ENCODE data around the gene CS.
"Not testable (repeated sequence)": the region's sequence is repeated elsewhere in the genome, so short reads cannot be mapped to it uniquely, and the experiment has no call there.

The CS gene

GRCh38 chr12:56274299-56274698 is 25.8 kb downstream of the CS start:
- Histone ChIP-seq H3K4ac (ENCODE audit: low read depth, low read length) (no peak overlapping the region), H3K79me1 (ENCODE audit: low read length) (no peaks in the 10 kb centered on the region), H4K5ac (ENCODE audit: low read length) (no peak overlapping the region), H3K4me1 (ENCODE audit: control insufficient read depth, low read depth, low read length) (no peaks in the 10 kb centered on the region), H3K56ac (ENCODE audit: low read length) (no peak overlapping the region), H2AK5ac (ENCODE audit: low read length) (no peak overlapping the region), H3K9ac (ENCODE audit: low read length) (no peak overlapping the region), H2BK120ac (ENCODE audit: low read depth, low read length) (no peak overlapping the region), H2BK5ac (ENCODE audit: low read length) (no peak overlapping the region), H3K4me3 (ENCODE audit: low read length) (no peak overlapping the region), H3K23ac (ENCODE audit: low read length) (no peak overlapping the region), H2BK15ac (replicated peaks; ENCODE audit: low read depth) (no peak overlapping the region), H3K79me2 (ENCODE audit: control insufficient read depth, insufficient read depth, low read length) (no peaks in the 10 kb centered on the region), H3K4me2 (ENCODE audit: low read length) (no peak overlapping the region), H3K27me3 (ENCODE audit: insufficient read depth, low read length, poor library complexity) (no peaks in the 10 kb centered on the region), H4K8ac (ENCODE audit: low read depth, low read length) (no peak overlapping the region), H3K18ac (ENCODE audit: low read length) (no peak overlapping the region), H3K36me3 (ENCODE audit: control insufficient read depth, insufficient read depth, low read length) (peaks cover 10% of the 10 kb centered on the region), H3K27ac (ENCODE audit: low read depth, low read length) (no peak overlapping the region)
- no CpG with 5 or more reads among the region's 2 CpGs for WGBS (ENCODE audit: extremely low coverage, insufficient coverage, low lambda C conversion rate)
- no peak for DNase-seq

GRCh38 chr12:56272468-56272867 is 27.7 kb downstream of the CS start:
- not testable (repeated sequence) for H3K27me3 ChIP-seq (ENCODE audit: insufficient read depth, low read length, poor library complexity); H3K23ac ChIP-seq (ENCODE audit: low read length); H2BK15ac ChIP-seq (replicated peaks; ENCODE audit: low read depth); H3K27ac ChIP-seq (ENCODE audit: low read depth, low read length); H2BK120ac ChIP-seq (ENCODE audit: low read depth, low read length); H4K5ac ChIP-seq (ENCODE audit: low read length); DNase-seq; H2AK5ac ChIP-seq (ENCODE audit: low read length); H3K4me3 ChIP-seq (ENCODE audit: low read length); H4K8ac ChIP-seq (ENCODE audit: low read depth, low read length); H3K79me1 ChIP-seq (ENCODE audit: low read length); H3K18ac ChIP-seq (ENCODE audit: low read length); H3K9ac ChIP-seq (ENCODE audit: low read length); H3K56ac ChIP-seq (ENCODE audit: low read length); H3K4me1 ChIP-seq (ENCODE audit: control insufficient read depth, low read depth, low read length); H3K79me2 ChIP-seq (ENCODE audit: control insufficient read depth, insufficient read depth, low read length); H3K36me3 ChIP-seq (ENCODE audit: control insufficient read depth, insufficient read depth, low read length); H2BK5ac ChIP-seq (ENCODE audit: low read length); H3K4me2 ChIP-seq (ENCODE audit: low read length); H3K4ac ChIP-seq (ENCODE audit: low read depth, low read length)
- no CpG with 5 or more reads among the region's 2 CpGs for WGBS (ENCODE audit: extremely low coverage, insufficient coverage, low lambda C conversion rate)

GRCh38 chr12:56271031-56271430 is 29.1 kb downstream of the CS start:
- Histone ChIP-seq H3K27me3 (ENCODE audit: insufficient read depth, low read length, poor library complexity) (no peaks in the 10 kb centered on the region), H3K4me3 (ENCODE audit: low read length) (no peak overlapping the region), H3K4me1 (ENCODE audit: control insufficient read depth, low read depth, low read length) (no peaks in the 10 kb centered on the region), H3K4me2 (ENCODE audit: low read length) (no peak overlapping the region), H3K56ac (ENCODE audit: low read length) (no peak overlapping the region), H2AK5ac (ENCODE audit: low read length) (no peak overlapping the region), H4K8ac (ENCODE audit: low read depth, low read length) (no peak overlapping the region), H3K79me2 (ENCODE audit: control insufficient read depth, insufficient read depth, low read length) (no peaks in the 10 kb centered on the region), H3K79me1 (ENCODE audit: low read length) (no peaks in the 10 kb centered on the region), H3K36me3 (ENCODE audit: control insufficient read depth, insufficient read depth, low read length) (peaks cover 10% of the 10 kb centered on the region), H2BK120ac (ENCODE audit: low read depth, low read length) (no peak overlapping the region), H3K4ac (ENCODE audit: low read depth, low read length) (no peak overlapping the region), H3K27ac (ENCODE audit: low read depth, low read length) (no peak overlapping the region), H3K18ac (ENCODE audit: low read length) (no peak overlapping the region), H2BK15ac (replicated peaks; ENCODE audit: low read depth) (no peak overlapping the region), H2BK5ac (ENCODE audit: low read length) (no peak overlapping the region), H3K9ac (ENCODE audit: low read length) (no peak overlapping the region), H3K23ac (ENCODE audit: low read length) (no peak overlapping the region), H4K5ac (ENCODE audit: low read length) (no peak overlapping the region)
- no CpG with 5 or more reads among the region's 1 CpG for WGBS (ENCODE audit: extremely low coverage, insufficient coverage, low lambda C conversion rate)
- peak; percentile 64 for DNase-seq

- no peak overlapping the region for H4K8ac ChIP-seq (ENCODE audit: low read depth, low read length)
- H4K5ac ChIP-seq (ENCODE audit: low read length), result no peak overlapping the region
- no peak overlapping the region for H3K27ac ChIP-seq (ENCODE audit: low read depth, low read length)
- peak; percentile 40 for DNase-seq
- no peaks in the 10 kb centered on the region for H3K27me3 ChIP-seq (ENCODE audit: insufficient read depth, low read length, poor library complexity)
- H3K4me1 ChIP-seq (ENCODE audit: control insufficient read depth, low read depth, low read length), result no peaks in the 10 kb centered on the region
- no peaks in the 10 kb centered on the region for H3K36me3 ChIP-seq (ENCODE audit: control insufficient read depth, insufficient read depth, low read length)
- H3K4ac ChIP-seq (ENCODE audit: low read depth, low read length), result no peak overlapping the region
- H3K18ac ChIP-seq (ENCODE audit: low read length), result no peak overlapping the region
- H3K79me1 ChIP-seq (ENCODE audit: low read length), result no peaks in the 10 kb centered on the region
- peak overlapping the region; percentile 20 for H3K4me2 ChIP-seq (ENCODE audit: low read length)
- H2BK120ac ChIP-seq (ENCODE audit: low read depth, low read length), result no peak overlapping the region
- peak overlapping the region; percentile 33 for H3K9ac ChIP-seq (ENCODE audit: low read length)
- H3K4me3 ChIP-seq (ENCODE audit: low read length), result peak overlapping the region; percentile 28
- no peak overlapping the region for H2AK5ac ChIP-seq (ENCODE audit: low read length)
- no CpG with 5 or more reads among the region's 21 CpGs for WGBS (ENCODE audit: extremely low coverage, insufficient coverage, low lambda C conversion rate)
- H2BK5ac ChIP-seq (ENCODE audit: low read length), result no peak overlapping the region
- no peak overlapping the region for H2BK15ac ChIP-seq (replicated peaks; ENCODE audit: low read depth)
- peak overlapping the region; percentile 47 for H3K56ac ChIP-seq (ENCODE audit: low read length)
- H3K23ac ChIP-seq (ENCODE audit: low read length), result no peak overlapping the region
- no peaks in the 10 kb centered on the region for H3K79me2 ChIP-seq (ENCODE audit: control insufficient read depth, insufficient read depth, low read length)
These were observed 32.6 kb downstream of the CS start for GRCh38 chr12:56267443-56268071.

- WGBS (ENCODE audit: extremely low coverage, insufficient coverage, low lambda C conversion rate), result no CpG with 5 or more reads among the region's 68 CpGs
- H3K9ac ChIP-seq (ENCODE audit: low read length), result peak within 1 kb of the TSS; percentile 92
- peak within 1 kb of the TSS; percentile 68 for H3K27ac ChIP-seq (ENCODE audit: low read depth, low read length)
- peak within 1 kb of the TSS; percentile 97 for H3K56ac ChIP-seq (ENCODE audit: low read length)
- H3K23ac ChIP-seq (ENCODE audit: low read length), result no peak within 1 kb of the TSS
- no peak within 1 kb of the TSS for H3K18ac ChIP-seq (ENCODE audit: low read length)
- peak; percentile 96 for DNase-seq
- no peaks in the 10 kb centered on the region for H3K36me3 ChIP-seq (ENCODE audit: control insufficient read depth, insufficient read depth, low read length)
- no peaks in the 10 kb centered on the region for H3K79me2 ChIP-seq (ENCODE audit: control insufficient read depth, insufficient read depth, low read length)
- no peaks in the 10 kb centered on the region for H3K79me1 ChIP-seq (ENCODE audit: low read length)
- H2BK5ac ChIP-seq (ENCODE audit: low read length), result peak within 1 kb of the TSS; percentile 48
- H4K8ac ChIP-seq (ENCODE audit: low read depth, low read length), result no peak within 1 kb of the TSS
- H2AK5ac ChIP-seq (ENCODE audit: low read length), result no peak within 1 kb of the TSS
- H3K4me1 ChIP-seq (ENCODE audit: control insufficient read depth, low read depth, low read length), result no peaks in the 10 kb centered on the region
- no peak within 1 kb of the TSS for H2BK15ac ChIP-seq (replicated peaks; ENCODE audit: low read depth)
- H3K27me3 ChIP-seq (ENCODE audit: insufficient read depth, low read length, poor library complexity), result no peaks in the 10 kb centered on the region
- H4K5ac ChIP-seq (ENCODE audit: low read length), result no peak within 1 kb of the TSS
- H2BK120ac ChIP-seq (ENCODE audit: low read depth, low read length), result no peak within 1 kb of the TSS
- H3K4me3 ChIP-seq (ENCODE audit: low read length), result peak within 1 kb of the TSS; percentile 73
- H3K4me2 ChIP-seq (ENCODE audit: low read length), result peak within 1 kb of the TSS; percentile 68
- H3K4ac ChIP-seq (ENCODE audit: low read depth, low read length), result no peak within 1 kb of the TSS
These were observed 33.3 kb downstream of the CS start, which contains the start of gene COQ10A for GRCh38 chr12:56266693-56267442. COQ10A (plus strand) TSS chr12:56266942; CDS start chr12:56267119, 177 bp downstream.
